Measurements from ENCODE around the gene EIF2S2.

EIF2S2 gene

DNA sequence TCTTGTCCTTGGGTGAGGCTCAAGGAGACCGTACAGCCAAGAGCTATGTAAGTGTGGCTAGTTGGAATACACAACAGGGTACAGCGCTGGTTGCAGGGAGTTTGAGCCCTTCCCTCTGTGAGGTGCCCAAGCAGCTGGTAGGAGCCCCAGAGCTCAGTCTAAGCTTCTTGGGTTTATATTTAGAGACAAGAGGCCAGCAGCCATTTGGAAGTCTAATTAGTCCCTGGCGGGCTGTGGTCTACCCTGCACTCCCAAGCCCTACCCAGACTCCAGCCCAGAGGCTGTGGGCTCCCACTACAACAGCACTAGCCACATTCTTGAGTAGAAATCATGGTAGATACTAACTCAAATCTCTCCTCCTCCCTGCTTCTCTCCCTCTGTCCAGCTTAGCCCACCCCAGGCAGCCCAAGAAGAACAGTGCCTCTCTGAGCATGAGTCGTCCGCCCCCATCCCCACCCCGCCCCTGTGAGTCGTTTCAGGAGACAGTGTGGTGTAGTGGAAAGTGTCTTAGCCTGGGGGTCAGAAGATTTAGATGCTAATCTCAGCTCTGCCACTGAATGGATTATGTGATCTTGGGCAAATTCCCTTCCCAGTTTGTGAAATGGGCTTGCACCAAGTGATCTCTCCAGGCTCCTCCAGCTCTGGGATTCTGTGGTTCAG lies 37.8 kb downstream of the EIF2S2 start:
- TF ChIP-seq, protein P1, sequence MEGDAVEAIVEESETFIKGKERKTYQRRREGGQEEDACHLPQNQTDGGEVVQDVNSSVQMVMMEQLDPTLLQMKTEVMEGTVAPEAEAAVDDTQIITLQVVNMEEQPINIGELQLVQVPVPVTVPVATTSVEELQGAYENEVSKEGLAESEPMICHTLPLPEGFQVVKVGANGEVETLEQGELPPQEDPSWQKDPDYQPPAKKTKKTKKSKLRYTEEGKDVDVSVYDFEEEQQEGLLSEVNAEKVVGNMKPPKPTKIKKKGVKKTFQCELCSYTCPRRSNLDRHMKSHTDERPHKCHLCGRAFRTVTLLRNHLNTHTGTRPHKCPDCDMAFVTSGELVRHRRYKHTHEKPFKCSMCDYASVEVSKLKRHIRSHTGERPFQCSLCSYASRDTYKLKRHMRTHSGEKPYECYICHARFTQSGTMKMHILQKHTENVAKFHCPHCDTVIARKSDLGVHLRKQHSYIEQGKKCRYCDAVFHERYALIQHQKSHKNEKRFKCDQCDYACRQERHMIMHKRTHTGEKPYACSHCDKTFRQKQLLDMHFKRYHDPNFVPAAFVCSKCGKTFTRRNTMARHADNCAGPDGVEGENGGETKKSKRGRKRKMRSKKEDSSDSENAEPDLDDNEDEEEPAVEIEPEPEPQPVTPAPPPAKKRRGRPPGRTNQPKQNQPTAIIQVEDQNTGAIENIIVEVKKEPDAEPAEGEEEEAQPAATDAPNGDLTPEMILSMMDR (IDR thresholded peaks at IDR 0.05; ENCODE audit: extremely low read depth, insufficient read depth, missing control alignments), result no peak
- DNase-seq (ENCODE audit: low spot score), result no peak
- in situ Hi-C loops (cut with MboI; ENCODE audit: low pct_unique_long_range_greater_than_20kb, low sequenced_read_pairs, unreplicated experiment), result no loop called here

GRCh38 chr20:34072778-34073177 lies 39.3 kb downstream of the EIF2S2 start:
- TF ChIP-seq, protein P1 (IDR thresholded peaks at IDR 0.05; ENCODE audit: extremely low read depth, insufficient read depth, missing control alignments), result no peak
- in situ Hi-C loops (cut with MboI; ENCODE audit: low pct_unique_long_range_greater_than_20kb, low sequenced_read_pairs, unreplicated experiment), result no loop called here
- DNase-seq (ENCODE audit: low spot score), result no peak

DNA sequence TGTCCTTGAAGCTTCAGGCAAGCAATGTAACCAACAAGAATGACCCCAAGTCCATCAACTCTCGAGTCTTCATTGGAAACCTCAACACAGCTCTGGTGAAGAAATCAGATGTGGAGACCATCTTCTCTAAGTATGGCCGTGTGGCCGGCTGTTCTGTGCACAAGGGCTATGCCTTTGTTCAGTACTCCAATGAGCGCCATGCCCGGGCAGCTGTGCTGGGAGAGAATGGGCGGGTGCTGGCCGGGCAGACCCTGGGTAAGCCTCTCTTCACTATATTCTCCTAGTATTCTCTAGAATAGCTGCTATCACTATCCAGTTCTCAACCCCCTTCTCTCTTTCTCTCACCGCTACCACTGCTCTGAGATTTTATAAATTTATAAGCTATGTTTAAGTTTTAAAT lies 40.0 kb downstream of the EIF2S2 start:
- in situ Hi-C loops (cut with MboI; ENCODE audit: low pct_unique_long_range_greater_than_20kb, low sequenced_read_pairs, unreplicated experiment), result no loop called here

GRCh38 chr20:34070859-34071258 lies 41.2 kb downstream of the EIF2S2 start:
- TF ChIP-seq, protein P1 (IDR thresholded peaks at IDR 0.05; ENCODE audit: extremely low read depth, insufficient read depth, missing control alignments), result no peak
- DNase-seq (ENCODE audit: low spot score), result no peak
- in situ Hi-C loops (cut with MboI; ENCODE audit: low pct_unique_long_range_greater_than_20kb, low sequenced_read_pairs, unreplicated experiment), result no loop called here

More for the DNA sequence above, 40.0 kb downstream of the EIF2S2 start:
- TF ChIP-seq, protein P1 (IDR thresholded peaks at IDR 0.05; ENCODE audit: extremely low read depth, insufficient read depth, missing control alignments), result no peak
- DNase-seq (ENCODE audit: low spot score), result no peak

GRCh38 chr20:34070079-34070439 lies 42.0 kb downstream of the EIF2S2 start:
- TF ChIP-seq, protein P1 (IDR thresholded peaks at IDR 0.05; ENCODE audit: extremely low read depth, insufficient read depth, missing control alignments), result no peak
- no peak for DNase-seq (ENCODE audit: low spot score)
- in situ Hi-C loops (cut with MboI; ENCODE audit: low pct_unique_long_range_greater_than_20kb, low sequenced_read_pairs, unreplicated experiment), result no loop called here

GRCh38 chr20:34069341-34070078 lies 42.5 kb downstream of the EIF2S2 start:
- no peak for DNase-seq (ENCODE audit: low spot score)
- TF ChIP-seq, protein P1 (IDR thresholded peaks at IDR 0.05; ENCODE audit: extremely low read depth, insufficient read depth, missing control alignments), result peak; percentile 83
- in situ Hi-C loops (cut with MboI; ENCODE audit: low pct_unique_long_range_greater_than_20kb, low sequenced_read_pairs, unreplicated experiment), result no loop called here
